Prostate gland (tissue), 2 donors: ENCODE measurements around the gene ARMCX1.

Experiments used
- CTCF ChIP-seq, 4 experiments: fragments of 200-600 bp in 2 of 4; fragments of 450-650 bp in 2 of 4; sonication (generic) in 2 of 4; IDR thresholded peaks; 1 replicate in 3 of 4; 2 replicates in 1 of 4; pipeline ENCODE4 v1.5.1; 2016 to 2019; ENCODE audit warnings: antibody characterized with exemption in 4 of 4, mild to moderate bottlenecking in 2 of 4, moderate library complexity in 2 of 4
- POLR2A ChIP-seq: fragments of 450-650 bp; IDR thresholded peaks from one replicate; pipeline ENCODE4 v1.6.1; 2016; ENCODE audit warnings: antibody characterized with exemption, mild to moderate bottlenecking
- POLR2AphosphoS5 ChIP-seq: sonication (generic); formaldehyde crosslinking; IDR thresholded peaks from one replicate; pipeline ENCODE4 v1.6.1; 2017; ENCODE audit warnings: antibody characterized with exemption

- no peak for TF ChIP-seq POLR2AphosphoS5
- TF ChIP-seq POLR2A = no peak
- TF ChIP-seq CTCF (IDR thresholded peaks at IDR 0.05) = no peak
Observed at GRCh38 chrX:101550751-101551379, 518 bp downstream of the ARMCX1 start.
